H1 (cell line): Measurements from ENCODE around the gene FTHL17. TPM values are rescaled to one million over a fixed set of nuclear protein-coding genes. Genes with fewer than 3 reads are reported as not detected.

Source experiments
- CTCF ChIA-PET: fragments of 300-600 bp; sonication (Branson Sonifier 250); formaldehyde crosslinking; loops from one replicate; lab custom pipeline; 2021; ENCODE audit not compliant: partially characterized antibody; lab: Charles Lee
- POLR2A ChIA-PET: fragments of 300-600 bp; sonication (Branson Sonifier 250); formaldehyde crosslinking; loops from one replicate; lab custom pipeline; 2021; ENCODE audit warnings: inconsistent platforms; ENCODE audit not compliant: partially characterized antibody; lab: Charles Lee
- DNase-seq, 2 experiments: peaks; one replicate each; pipeline versions ENCODE4 v3.0.0 to v3.0.0-alpha.2; 2010 to 2022; ENCODE audit warnings: low spot score in 2 of 2, low read depth in 1 of 2, mixed read lengths in 1 of 2
- FAIRE-seq: peaks from 2 replicates; lab custom pipeline; 2011; peaks lifted over from hg19 to GRCh38; lab: Jason Lieb, UNC
- H2AFZ ChIP-seq: 2 replicates; pipeline ENCODE4 v1.8.1; 2012; ENCODE audit warnings: low read length, inconsistent platforms
- H2AK5ac ChIP-seq: 2 replicates; pipeline ENCODE4 v1.6.1; 2013; ENCODE audit warnings: low read depth, low read length
- H2BK120ac ChIP-seq: replicated peaks from 2 replicates; pipeline ENCODE3; 2013; ENCODE audit warnings: low read depth, low read length, inconsistent platforms
- H2BK12ac ChIP-seq: 2 replicates; pipeline ENCODE4 v1.6.1; 2013; ENCODE audit warnings: low read depth, low read length
- H2BK15ac ChIP-seq: 2 replicates; pipeline ENCODE4 v1.6.1; 2013; ENCODE audit warnings: low read length
- H2BK20ac ChIP-seq: 2 replicates; pipeline ENCODE4 v1.6.1; 2013; ENCODE audit warnings: low read length
- H2BK5ac ChIP-seq: 2 replicates; pipeline ENCODE4 v1.6.1; 2013; ENCODE audit warnings: low read depth, low read length
- H3K14ac ChIP-seq: 2 replicates; pipeline ENCODE4 v1.6.1; 2013; ENCODE audit warnings: inconsistent platforms; ENCODE audit not compliant: insufficient read length
- H3K18ac ChIP-seq: 2 replicates; pipeline ENCODE4 v1.6.1; 2013; ENCODE audit warnings: low read length; ENCODE audit errors: extremely low read depth
- H3K23ac ChIP-seq: 2 replicates; pipeline ENCODE4 v1.6.1; 2013; ENCODE audit warnings: inconsistent platforms; ENCODE audit not compliant: insufficient read length
- H3K23me2 ChIP-seq: 2 replicates; pipeline ENCODE4 v1.6.1; 2013; ENCODE audit warnings: low read depth, low read length
- H3K27ac ChIP-seq: 2 replicates; pipeline ENCODE4 v1.6.1; 2011; ENCODE audit warnings: low read depth, low read length, inconsistent platforms
- H3K27me3 ChIP-seq, 4 experiments: replicated peaks in 1 of 4; 1 replicate in 1 of 4; 2 replicates in 3 of 4; pipeline versions ENCODE4 v1.6.1 to v1.8.1; 2011 to 2013; ENCODE audit warnings: low read length in 3 of 4, mild to moderate bottlenecking in 3 of 4, inconsistent platforms in 2 of 4, mixed read lengths in 2 of 4, moderate library complexity in 1 of 4; ENCODE audit not compliant: control insufficient read depth in 3 of 4, insufficient read depth in 3 of 4; ENCODE audit errors: extremely low read depth in 1 of 4
- H3K36me3 ChIP-seq, 4 experiments: 2 replicates each; pipeline versions ENCODE4 v1.6.1 to v1.8.1; 2011 to 2013; ENCODE audit warnings: mild to moderate bottlenecking in 4 of 4, low read length in 3 of 4, moderate library complexity in 2 of 4, control low read depth in 1 of 4, inconsistent platforms in 1 of 4; ENCODE audit not compliant: insufficient read depth in 4 of 4, control insufficient read depth in 2 of 4
- H3K4ac ChIP-seq: replicated peaks from 2 replicates; pipeline ENCODE3; 2013; ENCODE audit warnings: low read length, low read depth, mixed read lengths, inconsistent platforms; ENCODE audit not compliant: insufficient read length
- H3K4me1 ChIP-seq, 4 experiments: replicated peaks in 1 of 4; 1 replicate in 1 of 4; 2 replicates in 3 of 4; pipeline versions ENCODE4 v1.6.1 to v1.8.1; 2011 to 2013; ENCODE audit warnings: low read length in 3 of 4, inconsistent platforms in 2 of 4, mixed read lengths in 1 of 4; ENCODE audit not compliant: insufficient read depth in 4 of 4, control insufficient read depth in 3 of 4
- H3K4me2 ChIP-seq, 2 experiments: 2 replicates each; pipeline versions ENCODE4 v1.6.1 to v1.8.1; 2011 to 2013; ENCODE audit warnings: low read depth in 2 of 2, low read length in 2 of 2, control low read depth in 1 of 2, inconsistent platforms in 1 of 2, mild to moderate bottlenecking in 1 of 2; ENCODE audit not compliant: insufficient read depth in 1 of 2
- H3K4me3 ChIP-seq, 4 experiments: fragments of 200-600, 300-600 bp in 1 of 4; sonication (generic), shearing (Covaris generic), sonication (Bioruptor Twin) in 1 of 4; 2 replicates each; pipeline versions ENCODE4 v1.5.1 to v1.8.1; 2011 to 2016; ENCODE audit warnings: low read length in 4 of 4, low read depth in 3 of 4, control low read depth in 2 of 4, inconsistent platforms in 2 of 4, mild to moderate bottlenecking in 2 of 4, mixed read lengths in 1 of 4, moderate library complexity in 1 of 4; ENCODE audit not compliant: insufficient read depth in 2 of 4; ENCODE audit errors: extremely low read depth in 1 of 4
- H3K56ac ChIP-seq: replicated peaks from 2 replicates; pipeline ENCODE3; 2013; ENCODE audit warnings: low read depth, mild to moderate bottlenecking, mixed read lengths, low read length, inconsistent platforms; ENCODE audit not compliant: insufficient read length
- H3K79me1 ChIP-seq: 2 replicates; pipeline ENCODE4 v1.6.1; 2013; ENCODE audit warnings: low read depth, low read length, control low read depth
- H3K79me2 ChIP-seq, 2 experiments: 2 replicates each; pipeline versions ENCODE4 v1.6.1 to v1.8.1; 2012 to 2013; ENCODE audit warnings: low read length in 2 of 2, mild to moderate bottlenecking in 2 of 2, inconsistent platforms in 1 of 2; ENCODE audit not compliant: insufficient read depth in 2 of 2, control insufficient read depth in 1 of 2
- H3K9ac ChIP-seq, 4 experiments: replicated peaks in 1 of 4; 1 replicate in 1 of 4; 2 replicates in 3 of 4; pipeline versions ENCODE4 v1.6.1 to v1.8.1; 2011 to 2013; ENCODE audit warnings: low read depth in 3 of 4, low read length in 3 of 4, control low read depth in 2 of 4, mild to moderate bottlenecking in 2 of 4, moderate library complexity in 2 of 4, inconsistent platforms in 1 of 4; ENCODE audit errors: extremely low read depth in 1 of 4
- H3K9me3 ChIP-seq, 2 experiments: 2 replicates each; pipeline versions ENCODE4 v1.6.1 to v1.8.1; 2012 to 2013; ENCODE audit warnings: mild to moderate bottlenecking in 2 of 2, moderate library complexity in 2 of 2, control low read depth in 1 of 2, inconsistent platforms in 1 of 2, low read depth in 1 of 2, low read length in 1 of 2, mixed read lengths in 1 of 2; ENCODE audit not compliant: insufficient read depth in 2 of 2
- H4K20me1 ChIP-seq, 2 experiments: replicated peaks in 1 of 2; 2 replicates each; pipeline versions ENCODE3 to v1.8.1; 2011 to 2013; ENCODE audit warnings: inconsistent platforms in 2 of 2, low read length in 2 of 2, mild to moderate bottlenecking in 1 of 2; ENCODE audit not compliant: insufficient read depth in 2 of 2, control insufficient read depth in 1 of 2
- H4K5ac ChIP-seq: 2 replicates; pipeline ENCODE4 v1.6.1; 2013; ENCODE audit warnings: low read length, low read depth, mixed read lengths, inconsistent platforms; ENCODE audit not compliant: insufficient read length
- H4K8ac ChIP-seq: 2 replicates; pipeline ENCODE4 v1.8.0; 2013; ENCODE audit warnings: mild to moderate bottlenecking, moderate library complexity, low read length, inconsistent platforms; ENCODE audit not compliant: insufficient read depth; ENCODE audit errors: extremely low read depth
- H4K91ac ChIP-seq: replicated peaks from 2 replicates; pipeline ENCODE3; 2013; ENCODE audit warnings: low read length, mixed read lengths, inconsistent platforms; ENCODE audit not compliant: insufficient read length
- CHD2 ChIP-seq: IDR thresholded peaks from 2 replicates; pipeline ENCODE4 v1.6.1; 2012; ENCODE audit warnings: low read length, improper control_type of control experiment
- CTBP2 ChIP-seq: IDR thresholded peaks from 2 replicates; pipeline ENCODE4 v1.7.0; 2011; ENCODE audit warnings: borderline replicate concordance, mild to moderate bottlenecking, moderate library complexity, mixed read lengths, low read length; ENCODE audit not compliant: insufficient read depth, insufficient read length
- JUND ChIP-seq: IDR thresholded peaks from 2 replicates; pipeline ENCODE4 v1.6.1; 2011; ENCODE audit warnings: mild to moderate bottlenecking, improper control_type of control experiment, low read length
- KDM4A ChIP-seq: IDR thresholded peaks from one replicate; pipeline ENCODE4 v1.7.1; 2012; ENCODE audit warnings: low read depth, mild to moderate bottlenecking, moderate library complexity, low read length, inconsistent platforms; ENCODE audit not compliant: severe bottlenecking
- RBBP5 ChIP-seq: IDR thresholded peaks from 2 replicates; pipeline ENCODE4 v1.7.1; 2012; ENCODE audit warnings: low read depth, mild to moderate bottlenecking, inconsistent platforms, low read length, moderate library complexity, borderline replicate concordance
- RFX5 ChIP-seq: IDR thresholded peaks from 2 replicates; pipeline ENCODE4 v1.6.1; 2011; ENCODE audit warnings: low read depth, low read length, improper control_type of control experiment, borderline replicate concordance
- WGBS, 2 experiments: shearing (Covaris generic) in 1 of 2; methylation state at CpG; one replicate each; pipeline versions ENCODE4 v1.1.6 to v1.1.7; 2013 to 2015; ENCODE audit warnings: low lambda C conversion rate in 2 of 2, mixed read lengths in 2 of 2, inconsistent platforms in 1 of 2, low coverage in 1 of 2, missing lambda C conversion rate in 1 of 2; ENCODE audit not compliant: insufficient replicate concordance in 2 of 2, insufficient coverage in 1 of 2, insufficient read length in 1 of 2; ENCODE audit errors: extremely low coverage in 1 of 2, missing lambda C conversion rate in 1 of 2; 5-methylcytosine and 5-hydroxymethylcytosine counted together
- polyA plus RNA-seq, 7 experiments: library from polyadenylated mRNA; depleted of rRNA in 3 of 7; stranded (reverse) in 5 of 7; unstranded in 2 of 7; fragments of >200 nt in 5 of 7; fragments of 200-250 nt in 2 of 7; gene quantifications; 1 replicate in 5 of 7; 2 replicates in 1 of 7; 4 replicates in 1 of 7; pipeline versions ENCODE4 v1.2.1 to v1.2.3, GENCODE V29; 2011 to 2013; ENCODE audit warnings: missing spikeins in 2 of 7, mixed read lengths in 2 of 7
- total RNA-seq: library from RNA; stranded (reverse); fragmentation: NEBNext Ultra II Directional; extraction: Animal tissue kit (Norgen Biotek cat#: 25700); gene quantifications from 2 replicates; pipeline ENCODE4 v1.2.1, GENCODE V29; 2021

Gene FTHL17
- total and polyA plus RNA-seq, 2 of the 8 experiments (the other 6 are each of a cell fraction or from before 2014, with no cell fraction given) = not detected

DNA sequence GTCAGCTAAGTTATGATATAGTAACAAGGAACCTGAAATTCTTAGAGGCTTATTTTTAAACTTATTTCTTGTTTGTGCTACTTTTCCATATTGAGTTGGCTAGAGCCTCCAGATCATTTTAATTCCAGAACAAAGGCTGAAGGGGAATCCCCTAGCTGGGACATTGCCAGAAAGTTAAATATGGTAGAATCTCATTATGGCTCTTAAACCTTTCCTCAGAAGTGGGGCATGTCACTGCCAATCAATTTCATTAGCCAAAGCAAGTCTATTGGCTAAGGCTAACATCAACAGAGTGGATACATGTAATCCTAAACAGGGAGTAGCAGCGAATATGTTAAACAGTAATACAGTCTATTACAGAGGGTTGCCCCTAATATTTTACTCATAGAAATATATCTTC, 47.0 kb downstream of the FTHL17 start:
- Histone ChIP-seq H3K27me3 (no peaks in the 10 kb centered on the region), H2BK5ac (no peak overlapping the region), H3K23ac (no peak overlapping the region), H3K79me2 (no peaks in the 10 kb centered on the region), H4K20me1 (no peaks in the 10 kb centered on the region), H3K9me3 (no peaks in the 10 kb centered on the region), H4K91ac (no peak overlapping the region), H3K79me1 (no peaks in the 10 kb centered on the region), H4K8ac (no peak overlapping the region), H3K4me2 (no peak overlapping the region), H2BK20ac (no peak overlapping the region), H3K27ac (no peak overlapping the region), H3K56ac (no peak overlapping the region), H2BK15ac (no peak overlapping the region), H3K9ac (no peak overlapping the region), H3K14ac (no peak overlapping the region), H3K4me3 (no peak overlapping the region), H3K18ac (no peak overlapping the region), H4K5ac (no peak overlapping the region), H3K4me1 (no peaks in the 10 kb centered on the region), H2BK120ac (no peak overlapping the region), H2AFZ (no peak overlapping the region), H3K4ac (no peak overlapping the region), H3K23me2 (no peaks in the 10 kb centered on the region), H2AK5ac (no peak overlapping the region), H3K36me3 (no peaks in the 10 kb centered on the region), H2BK12ac (no peak overlapping the region)
- DNase-seq (no peak), FAIRE-seq (no peak)
- WGBS, 2 experiments = 89% methylated on average over 1 of the region's 1 CpG; no CpG with 5 or more reads in 1 of the 2 experiments
- ChIA-PET POLR2A (no interaction called here), CTCF (interaction anchor here (0.6 to 3.1 kb wide), 2 partner anchors 13 to 95 kb away, joined by 3 to 15 read pairs; no protein-coding TSS in a partner anchor)
- no peak for TF ChIP-seq CTBP2
- TF ChIP-seq RBBP5 = no peak
- no peak for TF ChIP-seq JUND
- TF ChIP-seq RFX5 = no peak
- TF ChIP-seq KDM4A = no peak
- no peak for TF ChIP-seq CHD2
